NCI-H345 treated with DMSO at 0.1 percent for 48 hours (cell line): ENCODE data around the gene C1QL4.

Source experiments
- DNase-seq: peaks from one replicate; lab custom pipeline; 2025; ENCODE audit not compliant: unreplicated experiment; lab: John Stamatoyannopoulos, UW

Gene C1QL4

DNA sequence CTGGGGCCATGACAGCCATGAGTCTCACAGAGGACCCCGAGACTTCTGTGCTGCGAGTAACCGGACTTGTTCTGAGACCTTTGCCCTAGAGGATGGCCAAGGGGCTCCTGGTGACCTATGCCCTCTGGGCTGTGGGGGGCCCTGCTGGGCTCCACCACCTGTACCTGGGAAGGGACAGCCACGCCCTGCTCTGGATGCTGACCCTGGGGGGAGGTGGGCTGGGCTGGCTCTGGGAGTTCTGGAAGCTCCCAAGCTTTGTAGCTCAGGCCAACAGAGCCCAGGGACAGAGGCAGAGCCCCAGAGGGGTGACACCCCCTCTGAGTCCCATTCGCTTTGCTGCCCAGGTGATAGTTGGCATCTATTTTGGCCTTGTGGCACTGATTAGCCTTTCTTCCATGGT, 11.8 kb upstream of the C1QL4 start:
- DNase-seq: no peak

DNA sequence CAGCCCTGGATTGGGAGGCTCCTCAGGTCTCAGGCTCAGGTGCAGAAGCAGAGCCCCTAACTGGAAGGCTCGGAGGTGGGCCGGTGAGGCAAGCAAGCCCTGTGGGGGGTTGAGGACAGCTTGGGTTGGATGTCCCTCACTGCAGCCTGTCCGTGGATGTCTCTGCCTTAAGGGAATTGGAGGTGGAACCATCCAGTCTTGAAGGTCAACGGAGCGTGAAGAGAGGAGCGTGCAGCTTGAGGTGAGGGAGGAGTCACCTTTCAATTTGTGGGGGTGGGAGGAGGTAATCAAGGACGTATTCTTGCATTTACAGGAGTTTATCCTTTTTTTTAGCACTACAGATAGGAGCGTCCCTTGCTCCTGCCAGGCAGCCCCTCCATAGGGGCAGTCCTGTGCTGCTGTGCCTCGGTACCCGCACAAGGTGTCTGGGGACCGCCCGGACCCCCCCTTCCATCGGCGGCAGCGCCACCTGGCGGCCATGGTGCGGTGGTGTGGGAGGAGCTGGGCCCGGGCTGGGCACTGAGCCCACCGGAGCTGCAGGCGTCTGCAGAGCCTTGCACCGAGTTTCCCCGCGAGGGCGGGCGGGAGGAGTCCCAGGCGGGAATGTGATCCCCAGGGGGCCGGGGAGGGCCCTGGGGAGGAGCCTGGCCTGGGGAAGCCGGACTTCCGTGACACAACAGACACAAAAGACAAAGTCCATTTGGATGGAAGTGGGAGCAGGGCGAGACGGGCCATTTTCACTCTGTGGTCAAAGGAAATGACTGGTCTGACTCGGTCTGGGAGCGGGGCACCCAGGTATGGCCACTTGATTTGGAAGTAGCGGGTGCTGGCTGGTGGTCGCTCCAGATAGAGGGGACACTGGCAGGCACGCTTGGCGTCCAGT, 10.6 kb upstream of the C1QL4 start:
- DNase-seq: no peak

DNA sequence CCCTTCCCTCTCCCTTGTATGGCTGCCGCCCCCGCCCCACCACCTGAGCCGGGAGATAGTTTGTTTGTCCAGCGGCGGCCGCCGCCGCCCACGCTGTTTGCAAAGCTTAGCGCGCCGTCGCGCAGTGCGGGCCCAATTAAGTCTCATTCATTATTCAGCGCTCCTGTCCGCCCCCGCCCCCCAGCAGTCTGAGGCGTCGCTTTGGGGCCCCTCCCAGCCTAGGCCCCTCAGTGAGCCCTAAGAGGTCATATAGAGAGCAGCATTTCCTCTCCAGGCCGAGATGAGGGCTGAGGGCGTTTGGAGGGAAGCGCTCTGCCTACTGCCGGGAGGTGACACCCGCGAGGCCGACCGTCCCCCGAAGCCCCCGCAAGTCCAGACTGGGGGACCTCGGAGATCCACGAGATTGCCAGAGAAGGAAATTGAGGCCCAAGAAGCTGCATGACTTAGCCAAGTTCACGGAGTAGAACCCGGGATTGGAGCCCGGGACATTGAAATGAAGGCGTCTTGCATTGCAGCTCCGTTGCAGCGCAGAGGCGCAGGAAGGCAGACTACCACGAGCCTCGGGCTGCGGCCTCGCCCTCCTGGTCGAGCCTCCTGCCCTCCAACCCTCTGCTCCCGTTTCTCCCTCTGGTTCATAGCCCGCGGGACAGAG, 9.8 kb upstream of the C1QL4 start, which contains the start of gene DNAJC22:
Gene DNAJC22 (plus strand): TSS at position 230 of the 652 bp plus-strand sequence. CDS start 1,985 bp downstream, outside the sequence.
- DNase-seq: no peak

DNA sequence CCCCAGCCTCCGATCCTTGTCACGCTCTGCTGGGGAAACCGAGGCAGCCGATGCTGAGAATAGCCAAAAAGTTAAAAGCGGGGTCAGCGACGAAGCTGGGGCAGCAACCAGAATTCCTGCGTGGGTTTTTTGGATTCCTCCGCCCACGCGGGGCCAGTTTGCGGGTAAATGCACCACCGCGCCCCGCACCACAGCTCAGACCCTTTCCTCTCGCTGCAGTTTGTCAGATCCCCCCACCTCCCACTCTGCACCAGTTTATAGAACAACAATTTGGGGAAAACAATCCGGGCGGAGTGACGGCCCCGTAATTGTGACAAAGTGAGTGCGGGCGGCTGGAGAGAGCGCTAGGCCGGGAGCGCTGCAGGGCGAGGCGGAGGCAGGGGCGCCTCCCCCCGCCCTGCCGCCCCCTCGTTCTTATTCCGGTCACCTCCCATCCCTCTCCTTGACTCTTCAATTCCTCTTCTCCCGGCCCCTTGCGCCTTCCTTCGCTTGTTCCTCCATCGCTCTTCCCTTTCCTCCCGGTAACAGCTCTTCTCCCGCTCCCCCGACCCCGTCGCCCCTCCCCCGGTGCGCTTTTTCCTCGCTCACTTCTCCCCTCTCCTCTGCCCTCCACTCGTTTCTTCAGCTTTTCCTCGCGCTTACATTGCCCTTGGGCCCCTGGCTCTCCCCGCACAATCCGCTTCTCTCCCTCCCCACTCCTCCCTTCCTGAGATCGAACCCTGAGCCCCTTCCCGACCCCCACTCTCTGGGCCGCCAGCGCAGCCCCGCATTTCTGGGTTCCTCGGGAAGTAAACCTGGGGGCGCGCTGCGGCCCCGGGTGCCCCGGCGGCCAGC, 9.1 kb upstream of the C1QL4 start:
- DNase-seq: no peak

DNA sequence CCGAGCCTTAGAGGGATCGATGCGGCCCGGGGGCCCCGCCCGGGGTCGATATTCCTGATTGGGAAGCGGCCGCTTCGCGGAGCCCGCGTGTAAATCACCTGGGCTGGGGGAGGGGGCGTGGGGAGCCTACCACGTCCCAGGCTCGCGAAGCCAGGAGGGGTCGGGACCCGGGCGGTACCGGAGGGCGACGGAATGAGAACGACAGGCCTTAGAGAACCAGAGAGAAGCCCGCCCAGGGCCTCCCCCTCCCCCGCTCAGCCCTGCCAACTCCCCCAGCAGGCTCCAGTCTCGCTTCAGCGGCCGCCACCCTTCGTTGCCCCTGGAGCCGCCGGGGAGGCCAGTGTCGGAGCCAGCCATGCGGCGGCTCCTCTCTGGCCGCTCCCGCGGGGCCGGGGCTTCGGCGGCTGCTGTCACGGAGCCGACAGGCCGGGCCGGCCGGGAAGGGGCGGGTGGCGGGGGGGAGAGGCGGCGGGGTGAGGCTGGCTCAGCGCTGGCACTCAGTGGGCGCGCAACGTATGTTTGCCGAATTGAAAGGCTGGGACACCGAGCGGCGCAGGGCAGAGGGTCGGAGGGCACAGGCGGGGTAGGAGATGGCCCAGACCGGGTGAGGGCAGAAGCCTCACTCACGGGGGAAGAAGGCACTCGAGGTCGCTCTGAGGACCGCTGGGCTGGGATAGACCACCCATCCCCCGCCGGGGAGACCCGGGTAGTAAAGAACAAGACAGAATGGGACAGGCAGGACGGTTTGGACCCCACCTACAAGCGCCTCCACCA, 8.2 kb upstream of the C1QL4 start:
- DNase-seq: no peak

DNA sequence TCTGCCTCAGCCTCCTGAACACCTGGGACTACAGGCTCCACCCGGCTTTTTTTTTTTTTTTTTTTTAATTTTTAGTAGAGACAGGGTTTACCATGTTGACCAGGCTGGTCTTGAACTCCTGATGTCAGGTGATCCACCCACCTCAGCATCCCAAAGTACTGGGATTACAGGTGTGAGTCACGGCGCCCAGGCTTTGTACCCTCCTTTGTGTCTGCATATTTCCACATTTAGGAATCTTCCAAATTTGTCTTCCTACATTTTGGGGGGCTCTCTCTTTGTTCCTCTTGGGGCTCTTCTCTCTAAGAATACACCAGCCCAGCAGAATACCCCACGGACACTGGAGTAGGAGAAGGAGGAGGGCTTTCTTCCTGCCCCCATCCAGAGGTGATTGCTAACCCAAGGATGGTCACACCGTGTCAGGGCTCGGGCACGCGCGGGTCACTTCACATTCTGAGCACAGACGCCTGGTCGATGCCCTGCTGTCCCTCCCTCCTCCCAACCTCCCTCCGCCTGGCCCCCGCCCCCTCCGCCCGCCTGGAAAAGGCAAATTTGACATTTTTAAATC, 7.6 kb upstream of the C1QL4 start:
- no peak for DNase-seq

DNA sequence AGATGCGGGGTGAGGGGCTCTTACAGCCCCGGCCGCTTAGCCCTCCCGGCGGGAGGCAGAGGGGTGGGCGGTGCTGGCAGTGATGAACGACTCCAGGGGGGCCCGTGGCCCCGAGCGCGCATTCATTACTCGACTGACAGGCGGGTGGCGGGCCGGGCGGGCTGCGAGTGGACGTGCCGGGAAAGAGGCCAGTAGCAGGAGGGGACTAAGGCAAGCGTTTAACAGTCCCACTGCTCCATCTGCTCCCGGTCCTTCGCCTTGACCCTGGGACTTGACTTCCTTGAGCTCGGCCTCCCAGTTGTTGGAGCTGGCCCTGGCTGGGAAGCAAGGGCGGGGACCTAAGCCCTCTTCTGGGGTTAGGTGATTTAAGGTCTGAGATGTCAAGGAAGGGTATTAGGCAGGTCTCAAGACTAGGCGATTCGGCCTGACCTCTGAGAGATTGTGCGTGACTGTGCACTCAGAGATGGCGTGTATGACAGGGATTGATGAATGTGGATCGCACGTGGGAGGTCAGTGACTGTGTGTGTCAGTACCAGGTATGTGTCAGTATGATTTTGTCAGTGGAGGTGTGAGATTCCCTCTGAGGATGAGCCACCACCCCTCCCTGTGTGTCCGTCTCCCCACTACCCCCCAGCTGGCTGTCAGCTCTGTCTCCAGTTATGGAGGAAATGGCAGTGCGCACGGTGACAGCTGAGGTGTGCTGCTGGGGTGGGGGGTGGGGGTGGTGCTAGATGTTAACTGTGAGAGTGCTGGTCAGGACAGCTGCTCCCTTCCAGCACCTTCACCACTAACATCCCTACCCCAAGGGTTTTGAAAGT, 6.1 kb upstream of the C1QL4 start:
- DNase-seq: no peak

DNA sequence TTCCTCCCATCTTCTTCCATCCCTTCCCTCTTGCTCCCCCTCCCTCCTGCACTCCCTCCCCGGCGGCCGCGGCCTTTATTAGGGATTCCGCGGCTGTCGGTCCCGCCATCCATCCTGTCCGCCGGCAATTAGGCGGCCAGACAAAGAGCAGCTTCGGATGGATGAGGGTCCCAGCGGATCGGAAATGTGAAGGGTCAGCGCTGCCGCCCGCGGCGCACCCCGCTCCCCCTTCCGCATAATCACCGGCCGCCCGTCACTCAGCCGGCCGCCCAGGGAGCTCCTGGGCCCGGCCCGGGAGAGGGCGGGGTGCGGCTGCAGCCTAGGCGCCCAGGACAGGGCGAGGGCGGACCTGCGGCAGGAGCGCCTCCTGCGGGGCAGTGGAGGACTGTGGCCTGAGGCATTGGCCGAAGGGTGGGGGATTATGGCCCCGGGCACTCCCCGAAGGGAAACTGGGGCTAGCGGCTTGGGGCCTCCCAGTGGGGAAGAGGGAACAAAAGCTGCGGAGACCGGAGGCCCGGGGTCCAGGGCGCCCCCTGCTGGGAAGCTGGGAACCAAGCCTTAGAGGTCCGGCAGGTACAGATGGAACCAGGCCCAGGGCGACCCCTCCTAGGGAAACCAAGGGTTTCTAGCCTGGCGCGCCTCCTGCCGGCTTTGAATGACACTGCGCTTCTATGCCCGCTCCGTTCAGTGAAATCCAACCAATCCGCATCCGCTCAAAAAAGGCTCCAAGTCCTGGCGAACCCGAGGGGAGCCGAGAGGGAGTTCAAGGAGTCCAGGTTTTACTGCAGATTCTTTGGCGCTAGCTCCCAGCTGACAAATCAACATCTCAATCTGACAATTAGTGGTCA, 5.3 kb upstream of the C1QL4 start:
- no peak for DNase-seq

DNA sequence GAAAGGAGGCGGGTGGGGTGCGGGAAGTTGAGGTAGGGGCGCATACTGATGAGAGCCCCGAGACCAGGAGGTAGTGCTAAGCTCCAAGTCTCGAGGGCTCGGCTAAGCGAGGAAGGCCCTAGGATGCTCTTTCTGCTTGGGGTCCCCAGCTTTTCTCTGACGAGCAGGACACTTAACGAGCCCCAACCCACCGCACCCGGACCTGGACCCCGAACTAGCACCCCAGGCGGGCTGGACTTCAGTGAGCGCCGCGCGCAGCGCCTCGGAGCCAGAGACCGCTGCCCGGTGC, 4.7 kb upstream of the C1QL4 start:
- no peak for DNase-seq

DNA sequence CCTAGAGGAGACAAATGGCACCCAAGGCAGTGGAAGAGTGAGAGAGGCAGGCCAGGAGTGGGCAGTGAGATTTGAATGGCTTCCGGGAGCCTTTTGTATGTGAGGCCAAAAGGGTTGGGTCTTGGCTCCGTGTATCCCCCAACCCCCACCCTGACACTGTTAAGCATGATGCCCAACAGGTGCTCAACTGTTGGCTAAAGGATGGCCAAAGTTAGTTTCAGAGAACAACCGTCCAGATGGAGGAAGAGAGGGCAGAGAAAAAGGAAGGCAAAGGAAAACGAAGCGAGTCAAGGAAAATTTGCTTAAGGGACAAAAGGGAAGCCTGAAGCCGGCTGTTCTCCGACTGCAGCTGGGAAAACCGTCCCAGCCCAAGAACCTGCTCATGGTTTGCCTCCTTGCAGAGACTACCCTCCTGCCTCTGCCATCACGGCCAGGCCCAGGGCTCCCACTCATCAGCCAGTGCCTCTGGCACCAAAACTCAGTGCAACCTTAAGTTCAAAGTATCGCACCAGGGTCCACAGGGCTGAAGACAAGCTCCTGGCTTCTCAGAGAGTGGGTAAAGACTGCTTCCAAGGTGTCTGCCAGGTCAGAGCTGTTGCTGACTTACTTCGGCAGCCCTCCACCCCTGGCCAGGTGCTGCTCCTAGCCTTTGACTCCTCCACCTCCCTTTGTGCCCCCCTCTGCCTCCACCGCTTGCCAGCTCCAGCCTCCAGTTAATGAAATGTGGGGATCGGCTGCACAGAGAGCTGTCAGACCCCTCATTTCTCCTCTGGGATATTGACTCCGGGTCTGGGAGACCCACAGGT, 4.2 kb upstream of the C1QL4 start:
- no peak for DNase-seq

DNA sequence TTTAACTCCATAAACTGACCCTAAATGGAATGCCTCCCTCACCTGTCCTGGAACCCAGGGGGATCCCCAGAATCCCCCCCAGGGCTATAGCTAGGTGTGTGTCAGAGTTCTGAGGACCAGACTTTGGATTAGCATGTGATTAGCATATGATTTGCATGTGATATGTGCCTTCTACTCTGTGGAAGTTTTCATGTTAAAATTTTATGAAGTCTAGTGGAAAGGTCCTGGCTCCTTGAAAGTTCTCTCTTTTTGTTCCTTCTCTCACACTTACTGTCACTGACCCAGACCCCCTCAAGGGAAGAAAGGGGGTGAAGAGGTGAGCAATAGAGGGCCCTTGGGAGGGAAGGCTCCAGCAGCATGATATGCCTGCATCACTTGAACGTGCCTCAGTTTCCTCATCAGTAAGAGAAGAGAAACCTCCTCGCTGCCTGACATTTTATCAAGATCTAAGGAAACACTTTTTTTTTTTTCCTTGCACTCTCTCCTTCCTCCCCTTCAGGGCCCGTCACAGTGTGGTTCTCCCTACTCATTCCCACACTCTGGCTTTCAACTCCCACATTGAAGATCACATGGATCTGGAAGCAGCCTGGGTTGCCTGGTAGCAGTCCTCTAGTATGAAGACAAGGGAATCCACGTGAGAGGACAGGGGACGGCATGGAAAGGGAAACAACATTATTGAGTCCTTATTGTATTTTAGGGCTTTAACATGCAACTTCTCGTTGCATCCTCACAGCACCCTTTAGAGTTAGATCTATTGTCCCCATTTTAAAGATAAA, 3.3 kb upstream of the C1QL4 start:
- DNase-seq: no peak

DNA sequence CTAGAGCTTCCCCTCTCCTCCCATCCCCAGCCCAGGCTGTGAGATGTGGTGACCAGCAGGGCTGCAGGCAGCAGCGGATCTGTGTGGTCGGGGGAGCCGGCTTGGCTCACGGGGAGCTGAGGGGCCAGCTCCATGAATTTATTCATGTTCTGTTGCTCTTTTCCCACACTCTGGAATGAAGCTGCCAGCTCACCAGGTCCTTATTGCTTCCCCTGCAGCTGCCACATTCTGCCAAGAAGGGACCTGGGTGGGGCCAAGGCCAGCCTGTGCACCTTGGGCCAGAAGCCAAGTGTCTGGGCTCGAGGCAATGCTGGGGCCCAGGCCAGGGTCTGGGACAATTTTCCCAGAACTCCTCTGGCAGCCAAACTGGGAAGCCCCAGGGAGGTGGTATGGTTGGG, 2.5 kb upstream of the C1QL4 start:
- no peak for DNase-seq

DNA sequence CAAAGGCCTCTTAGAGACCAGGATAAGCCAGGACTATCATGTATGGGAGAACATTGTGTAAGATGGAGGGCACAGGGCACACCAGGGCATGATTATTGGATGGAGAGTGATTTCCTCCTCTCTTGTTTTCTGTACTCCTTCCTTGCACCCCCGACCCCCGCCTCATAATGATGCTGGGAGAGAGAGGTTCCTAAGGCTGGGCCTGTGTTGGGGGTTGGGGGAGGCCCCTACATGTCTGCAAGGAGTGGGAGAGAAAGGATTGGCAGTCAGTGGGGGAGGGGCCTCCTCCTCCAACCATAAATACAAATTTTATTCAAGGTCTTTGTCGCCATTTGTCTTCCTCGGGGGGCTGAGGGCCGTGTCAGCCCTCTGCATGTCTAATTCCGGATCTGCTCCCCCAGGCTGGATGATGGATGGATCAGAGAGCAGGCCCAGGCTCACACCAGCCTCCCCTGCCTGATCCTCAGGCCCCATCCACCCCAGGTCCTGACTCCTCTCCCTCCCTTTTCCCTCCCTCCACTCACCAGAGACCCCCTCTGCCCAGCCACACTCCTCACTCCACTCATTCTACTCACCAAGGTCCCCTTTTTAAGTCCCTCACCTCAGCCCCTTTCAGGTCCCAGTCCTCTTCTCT, 2.0 kb upstream of the C1QL4 start:
- no peak for DNase-seq

DNA sequence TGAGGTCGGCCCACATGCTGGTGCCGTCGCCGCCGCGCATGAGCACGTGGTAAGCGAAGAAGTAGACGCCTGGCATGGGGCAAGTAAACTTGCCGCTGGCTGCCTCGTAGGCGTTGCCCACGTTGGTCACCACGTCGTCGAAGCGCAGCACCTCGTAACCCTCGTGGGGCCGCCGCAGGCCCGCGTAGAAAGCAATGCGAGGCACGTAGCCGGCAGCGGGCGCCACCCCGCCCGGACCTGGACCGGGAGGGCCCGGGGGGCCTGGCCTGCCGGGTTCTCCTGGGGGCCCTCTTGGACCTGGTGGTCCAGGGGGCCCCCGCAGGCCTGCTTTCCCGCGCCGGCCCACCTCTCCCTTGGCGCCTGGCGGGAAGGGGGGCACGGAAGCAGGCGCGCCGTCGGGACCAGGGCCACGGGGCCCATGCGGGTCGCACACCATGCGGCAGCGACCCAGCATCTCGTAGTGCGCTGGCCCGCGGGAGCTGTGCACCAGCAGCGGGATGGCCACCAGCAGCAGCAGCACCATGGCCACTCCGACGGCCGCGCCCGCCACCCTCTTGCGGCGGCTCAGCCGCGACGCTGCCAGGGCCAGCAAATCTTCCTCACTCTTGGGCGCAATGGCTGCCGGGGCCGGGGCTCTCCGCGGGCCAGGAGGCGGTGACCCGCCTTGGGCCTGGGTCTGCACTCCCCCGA, 888 bp downstream of the C1QL4 start:
- no peak for DNase-seq

DNA sequence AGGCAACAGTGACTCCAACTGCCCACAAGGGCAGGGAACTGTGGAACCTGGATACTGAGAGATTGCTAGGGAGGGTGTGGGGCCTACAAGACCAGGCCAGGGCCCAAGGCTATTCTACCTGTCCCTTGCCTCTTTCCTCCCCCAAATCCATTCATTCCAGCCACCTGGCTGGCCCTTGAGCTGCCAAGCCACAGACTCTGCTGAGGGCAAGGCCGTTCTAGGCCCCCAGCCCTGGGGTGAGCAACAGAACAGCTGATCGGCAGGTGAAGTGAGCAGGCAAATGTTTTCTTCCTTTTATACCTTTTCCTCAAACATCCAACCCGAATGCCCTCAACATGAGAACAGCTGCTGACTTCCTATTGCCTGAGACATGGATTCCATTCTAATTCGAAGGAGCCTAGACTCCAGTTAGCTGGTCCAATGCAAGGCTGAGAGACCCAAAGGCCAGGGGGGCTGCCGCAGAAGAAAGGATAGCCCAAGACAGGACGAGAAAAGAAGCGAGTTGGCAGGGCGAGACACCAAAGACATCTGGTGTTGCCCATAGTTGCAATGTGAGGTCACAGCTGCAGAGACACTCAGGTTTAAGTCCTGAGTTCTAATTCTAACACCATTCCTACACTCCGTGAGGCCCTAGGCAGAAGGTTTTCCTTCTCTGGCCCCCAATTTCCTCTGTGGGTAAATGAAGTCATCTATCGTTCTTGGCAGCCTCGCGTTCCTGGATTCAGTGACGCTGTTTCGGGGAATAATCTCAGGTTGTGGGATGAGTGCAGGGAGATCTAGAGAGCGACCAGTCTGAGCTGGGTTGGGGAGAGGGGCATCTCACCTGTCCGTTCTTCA, 1.7 kb downstream of the C1QL4 start:
- no peak for DNase-seq
